ENCODE measurements around the gene RABGAP1L.

DNA sequence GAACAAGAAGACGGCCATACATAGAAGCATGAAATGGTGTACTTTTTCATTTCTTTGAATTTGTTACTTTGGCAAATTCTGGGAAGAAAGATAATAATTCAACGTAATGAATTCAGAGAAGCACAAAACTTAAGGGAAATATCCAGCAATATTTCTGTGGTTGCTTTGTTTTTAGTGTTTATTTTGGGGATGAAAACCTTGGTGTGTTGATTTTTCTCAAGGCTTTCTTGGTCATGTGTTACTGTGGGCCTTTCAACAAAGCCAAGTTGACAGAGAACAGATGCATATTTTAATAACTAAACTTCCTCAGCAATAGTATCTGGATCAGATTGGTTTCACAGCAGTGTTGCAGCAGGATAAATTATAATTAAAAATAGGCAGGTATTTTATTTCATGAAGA, 561.9 kb downstream of the RABGAP1L start:
- TF ChIP-seq, protein P1, sequence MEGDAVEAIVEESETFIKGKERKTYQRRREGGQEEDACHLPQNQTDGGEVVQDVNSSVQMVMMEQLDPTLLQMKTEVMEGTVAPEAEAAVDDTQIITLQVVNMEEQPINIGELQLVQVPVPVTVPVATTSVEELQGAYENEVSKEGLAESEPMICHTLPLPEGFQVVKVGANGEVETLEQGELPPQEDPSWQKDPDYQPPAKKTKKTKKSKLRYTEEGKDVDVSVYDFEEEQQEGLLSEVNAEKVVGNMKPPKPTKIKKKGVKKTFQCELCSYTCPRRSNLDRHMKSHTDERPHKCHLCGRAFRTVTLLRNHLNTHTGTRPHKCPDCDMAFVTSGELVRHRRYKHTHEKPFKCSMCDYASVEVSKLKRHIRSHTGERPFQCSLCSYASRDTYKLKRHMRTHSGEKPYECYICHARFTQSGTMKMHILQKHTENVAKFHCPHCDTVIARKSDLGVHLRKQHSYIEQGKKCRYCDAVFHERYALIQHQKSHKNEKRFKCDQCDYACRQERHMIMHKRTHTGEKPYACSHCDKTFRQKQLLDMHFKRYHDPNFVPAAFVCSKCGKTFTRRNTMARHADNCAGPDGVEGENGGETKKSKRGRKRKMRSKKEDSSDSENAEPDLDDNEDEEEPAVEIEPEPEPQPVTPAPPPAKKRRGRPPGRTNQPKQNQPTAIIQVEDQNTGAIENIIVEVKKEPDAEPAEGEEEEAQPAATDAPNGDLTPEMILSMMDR (IDR thresholded peaks at IDR 0.05), result no peak
- TF ChIP-seq EP300 (IDR thresholded peaks at IDR 0.05), result no peak
- no peak for TF ChIP-seq POLR2A (IDR thresholded peaks at IDR 0.05)
